ENCODE measurements around the gene PRR19. TPM values are rescaled to one million over a fixed set of nuclear protein-coding genes. Genes with fewer than 3 reads are reported as not detected.

PRR19 gene
- polyA plus RNA-seq, 1 donor from 2014 or later, result 2.4 TPM

- Histone ChIP-seq H2AFZ (ENCODE audit: low read depth, low read length) (no peak overlapping the region), H3K79me2 (replicated peaks; ENCODE audit: insufficient read depth, low read length) (peaks cover 24% of the 10 kb centered on the region), H3F3A (ENCODE audit: insufficient read depth, low read length, poor library complexity, severe bottlenecking) (no peaks in the 10 kb centered on the region), H3K36me3 (ENCODE audit: insufficient read depth, low read length) (peaks cover 6% of the 10 kb centered on the region), H4K20me1 (ENCODE audit: insufficient read depth) (no peaks in the 10 kb centered on the region), H3K27ac (ENCODE audit: low read length) (no peak overlapping the region), H3K27me3 (ENCODE audit: insufficient read depth, low read depth, low read length) (no peaks in the 10 kb centered on the region), H3K9me3 (ENCODE audit: low read length) (no peaks in the 10 kb centered on the region), H3K4me3 (ENCODE audit: low read length) (no peak overlapping the region), H3K9me2 (ENCODE audit: insufficient read depth, low read length) (no peaks in the 10 kb centered on the region), H3K9ac (ENCODE audit: low read length) (no peak overlapping the region), H3K4me2 (ENCODE audit: low read length) (no peak overlapping the region)
- TF ChIP-seq CTCF (IDR thresholded peaks at IDR 0.05; ENCODE audit: poor library complexity, severe bottlenecking), result no peak
- no peak for TF ChIP-seq SMC3 (conservative IDR thresholded peaks at IDR 0.05; ENCODE audit: poor library complexity)
- TF ChIP-seq TAF1 (IDR thresholded peaks at IDR 0.05; ENCODE audit: low read depth), result no peak
- no peak for TF ChIP-seq RAD21 (conservative IDR thresholded peaks at IDR 0.05)
- no peak for TF ChIP-seq REST (IDR thresholded peaks at IDR 0.05; ENCODE audit: borderline replicate concordance)
- TF ChIP-seq POLR2AphosphoS5 (IDR thresholded peaks at IDR 0.05), result no peak
- no peak for TF ChIP-seq EZH2 (IDR thresholded peaks at IDR 0.05; ENCODE audit: borderline replicate concordance, insufficient read depth, low read length, poor library complexity, severe bottlenecking)
- no peak for TF ChIP-seq MXI1 (conservative IDR thresholded peaks at IDR 0.05; ENCODE audit: poor library complexity, severe bottlenecking)
- no peak for TF ChIP-seq EP300 (conservative IDR thresholded peaks at IDR 0.05; ENCODE audit: poor library complexity, severe bottlenecking)
These were observed 25.1 kb upstream of the PRR19 start for GRCh38 chr19:42276821-42277220.

GRCh38 chr19:42277821-42278451 is 24.0 kb upstream of the PRR19 start:
- Histone ChIP-seq H3K79me2 (replicated peaks; ENCODE audit: insufficient read depth, low read length) (peaks cover 30% of the 10 kb centered on the region), H3K9ac (ENCODE audit: low read length) (peak overlapping the region; percentile 95), H3K4me3 (ENCODE audit: low read length) (peak overlapping the region; percentile 91), H4K20me1 (ENCODE audit: insufficient read depth) (no peaks in the 10 kb centered on the region), H3F3A (ENCODE audit: insufficient read depth, low read length, poor library complexity, severe bottlenecking) (no peaks in the 10 kb centered on the region), H3K27me3 (ENCODE audit: insufficient read depth, low read depth, low read length) (no peaks in the 10 kb centered on the region), H2AFZ (ENCODE audit: low read depth, low read length) (no peak overlapping the region), H3K9me3 (ENCODE audit: low read length) (no peaks in the 10 kb centered on the region), H3K4me2 (ENCODE audit: low read length) (no peak overlapping the region), H3K27ac (ENCODE audit: low read length) (peak overlapping the region; percentile 99), H3K36me3 (ENCODE audit: insufficient read depth, low read length) (peaks cover 6% of the 10 kb centered on the region), H3K9me2 (ENCODE audit: insufficient read depth, low read length) (no peaks in the 10 kb centered on the region)
- TF ChIP-seq SMC3 (conservative IDR thresholded peaks at IDR 0.05; ENCODE audit: poor library complexity) (no peak), REST (IDR thresholded peaks at IDR 0.05; ENCODE audit: borderline replicate concordance) (no peak), EZH2 (IDR thresholded peaks at IDR 0.05; ENCODE audit: borderline replicate concordance, insufficient read depth, low read length, poor library complexity, severe bottlenecking) (no peak), RAD21 (conservative IDR thresholded peaks at IDR 0.05) (no peak), CTCF (IDR thresholded peaks at IDR 0.05; ENCODE audit: poor library complexity, severe bottlenecking) (no peak), POLR2AphosphoS5 (IDR thresholded peaks at IDR 0.05) (no peak), EP300 (conservative IDR thresholded peaks at IDR 0.05; ENCODE audit: poor library complexity, severe bottlenecking) (no peak), TAF1 (IDR thresholded peaks at IDR 0.05; ENCODE audit: low read depth) (no peak), MXI1 (conservative IDR thresholded peaks at IDR 0.05; ENCODE audit: poor library complexity, severe bottlenecking) (no peak)

Measured in neural cell (in vitro differentiated cells).